GM12878 (cell line): ENCODE measurements around the gene CNOT2.

Experiments
- E2F8 ChIP-seq: fragments of 450-650 bp; IDR thresholded peaks from 2 replicates; pipeline ENCODE4 v1.6.1; 2018; ENCODE audit warnings: mild to moderate bottlenecking, low read depth, moderate library complexity; ENCODE audit not compliant: partially characterized antibody
- EP300 ChIP-seq, 2 experiments: fragments of 150-350 bp in 1 of 2; IDR thresholded peaks; 2 replicates each; pipeline ENCODE4 v1.6.1; 2011 to 2012; ENCODE audit warnings: low read depth in 2 of 2, low read length in 2 of 2, borderline replicate concordance in 1 of 2, improper control_type of control experiment in 1 of 2, inconsistent platforms in 1 of 2; ENCODE audit not compliant: control insufficient read depth in 1 of 2
- HDAC2 ChIP-seq: fragments of 200-600 bp; sonication (generic); IDR thresholded peaks from 2 replicates; pipeline ENCODE4 v1.6.1; 2017
- IRF4 ChIP-seq: IDR thresholded peaks from 2 replicates; pipeline ENCODE4 v1.6.1; 2011; ENCODE audit warnings: low read depth, low read length
- PRDM15 ChIP-seq: fragments of 450-650 bp; formaldehyde crosslinking; IDR thresholded peaks from 2 replicates; pipeline ENCODE4 v1.4.0; 2020; ENCODE audit warnings: mild to moderate bottlenecking, moderate library complexity
- RELA ChIP-seq: fragments of 450-650 bp; IDR thresholded peaks from 2 replicates; pipeline ENCODE4 v1.8.0; 2014; ENCODE audit warnings: borderline replicate concordance; ENCODE audit not compliant: partially characterized antibody
- TF ChIP-seq, protein P1 (sequence below), 3 experiments: IDR thresholded peaks in 2 of 3; conservative IDR thresholded peaks in 1 of 3; 2 replicates each; pipeline ENCODE4 v1.5.1; 2011; ENCODE audit warnings: low read depth in 3 of 3, low read length in 3 of 3, mild to moderate bottlenecking in 3 of 3, control low read depth in 2 of 3, moderate library complexity in 2 of 3, inconsistent platforms in 1 of 3, mixed read lengths in 1 of 3; ENCODE audit not compliant: control insufficient read depth in 2 of 3, insufficient read depth in 1 of 3; ENCODE audit errors: extremely low read depth in 1 of 3

DNA sequence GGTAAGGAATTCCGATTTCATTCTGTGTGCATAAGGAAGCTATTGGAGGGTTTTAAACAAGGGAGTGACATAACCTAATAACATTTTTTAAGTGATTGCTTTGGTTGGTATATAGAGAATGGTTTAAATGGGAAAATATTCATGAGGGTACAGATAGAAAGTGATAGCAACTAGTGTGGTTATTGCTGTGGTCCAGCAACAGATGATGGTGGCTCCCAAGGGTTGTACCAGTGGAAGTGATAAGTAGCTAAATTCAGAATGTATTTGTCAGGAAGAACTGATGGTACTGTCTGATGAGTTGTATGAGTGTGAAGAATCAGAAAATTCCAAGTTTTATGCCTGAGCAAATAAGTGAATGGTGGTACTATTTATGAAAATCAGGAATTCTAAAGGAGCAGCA, 2.6 kb upstream of the CNOT2 start:
- TF ChIP-seq, protein P1, sequence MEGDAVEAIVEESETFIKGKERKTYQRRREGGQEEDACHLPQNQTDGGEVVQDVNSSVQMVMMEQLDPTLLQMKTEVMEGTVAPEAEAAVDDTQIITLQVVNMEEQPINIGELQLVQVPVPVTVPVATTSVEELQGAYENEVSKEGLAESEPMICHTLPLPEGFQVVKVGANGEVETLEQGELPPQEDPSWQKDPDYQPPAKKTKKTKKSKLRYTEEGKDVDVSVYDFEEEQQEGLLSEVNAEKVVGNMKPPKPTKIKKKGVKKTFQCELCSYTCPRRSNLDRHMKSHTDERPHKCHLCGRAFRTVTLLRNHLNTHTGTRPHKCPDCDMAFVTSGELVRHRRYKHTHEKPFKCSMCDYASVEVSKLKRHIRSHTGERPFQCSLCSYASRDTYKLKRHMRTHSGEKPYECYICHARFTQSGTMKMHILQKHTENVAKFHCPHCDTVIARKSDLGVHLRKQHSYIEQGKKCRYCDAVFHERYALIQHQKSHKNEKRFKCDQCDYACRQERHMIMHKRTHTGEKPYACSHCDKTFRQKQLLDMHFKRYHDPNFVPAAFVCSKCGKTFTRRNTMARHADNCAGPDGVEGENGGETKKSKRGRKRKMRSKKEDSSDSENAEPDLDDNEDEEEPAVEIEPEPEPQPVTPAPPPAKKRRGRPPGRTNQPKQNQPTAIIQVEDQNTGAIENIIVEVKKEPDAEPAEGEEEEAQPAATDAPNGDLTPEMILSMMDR (IDR thresholded peaks at IDR 0.05 in 2 of 3, conservative IDR thresholded peaks at IDR 0.05 in 1 of 3; ENCODE audit: control insufficient read depth in 2 of 3, extremely low read depth in 1 of 3, insufficient read depth in 1 of 3, low read depth in 3 of 3, low read length in 3 of 3): no peak
- no peak for TF ChIP-seq PRDM15 (CRISPR knock-in tag)
- TF ChIP-seq IRF4: no peak
- TF ChIP-seq EP300 (IDR thresholded peaks at IDR 0.05; ENCODE audit: borderline replicate concordance in 1 of 2, control insufficient read depth in 1 of 2, low read depth in 2 of 2, low read length in 2 of 2): no peak
- TF ChIP-seq RELA: no peak
- no peak for TF ChIP-seq HDAC2
- TF ChIP-seq E2F8: no peak
